IPS-15b (cell line): ENCODE data around the gene MYL3.

ENCODE experiments used
- H3K27me3 ChIP-seq: one replicate; pipeline ENCODE4 v1.6.1; 2013; ENCODE audit warnings: low read length; ENCODE audit not compliant: control insufficient read depth, insufficient read depth
- H3K36me3 ChIP-seq: one replicate; pipeline ENCODE4 v1.6.1; 2013; ENCODE audit warnings: low read length; ENCODE audit not compliant: control insufficient read depth, insufficient read depth
- H3K4me1 ChIP-seq: one replicate; pipeline ENCODE4 v1.6.1; 2013; ENCODE audit warnings: mild to moderate bottlenecking, low read length; ENCODE audit not compliant: control insufficient read depth, insufficient read depth
- H3K4me3 ChIP-seq: one replicate; pipeline ENCODE4 v1.5.1; 2013; ENCODE audit warnings: low read depth, low read length
- H3K9ac ChIP-seq: one replicate; pipeline ENCODE4 v1.6.1; 2013; ENCODE audit warnings: low read depth, mild to moderate bottlenecking, low read length
- H3K9me3 ChIP-seq: one replicate; pipeline ENCODE4 v1.6.1; 2013; ENCODE audit warnings: mild to moderate bottlenecking, low read length; ENCODE audit not compliant: control insufficient read depth, insufficient read depth

MYL3 gene

DNA sequence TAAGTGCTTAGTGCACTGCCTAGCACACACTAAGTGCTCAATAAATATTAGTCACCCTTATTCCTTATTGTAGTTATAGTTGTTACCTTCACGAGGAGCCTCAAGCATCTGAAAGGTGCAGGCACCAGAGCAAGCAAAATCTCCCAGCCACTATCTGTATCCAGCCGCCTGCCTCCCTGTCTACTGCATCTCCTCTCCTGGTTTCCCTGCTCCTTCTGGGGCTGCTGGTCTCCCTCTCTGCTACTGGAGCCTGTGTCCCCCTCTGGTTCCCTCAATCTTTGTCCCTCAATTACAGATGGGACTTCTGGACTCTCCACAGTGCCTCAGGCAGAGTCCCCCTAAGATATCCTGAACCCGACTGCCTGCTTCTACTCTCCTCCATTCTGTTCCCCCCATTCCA lies 18.8 kb downstream of the MYL3 start:
- H3K27me3 ChIP-seq = peaks cover 8% of the 10 kb centered on the region
- peaks cover 4% of the 10 kb centered on the region for H3K9me3 ChIP-seq
- H3K4me1 ChIP-seq = peaks cover 1% of the 10 kb centered on the region
- no peak overlapping the region for H3K9ac ChIP-seq
- no peak overlapping the region for H3K4me3 ChIP-seq
- H3K36me3 ChIP-seq = no peaks in the 10 kb centered on the region

DNA sequence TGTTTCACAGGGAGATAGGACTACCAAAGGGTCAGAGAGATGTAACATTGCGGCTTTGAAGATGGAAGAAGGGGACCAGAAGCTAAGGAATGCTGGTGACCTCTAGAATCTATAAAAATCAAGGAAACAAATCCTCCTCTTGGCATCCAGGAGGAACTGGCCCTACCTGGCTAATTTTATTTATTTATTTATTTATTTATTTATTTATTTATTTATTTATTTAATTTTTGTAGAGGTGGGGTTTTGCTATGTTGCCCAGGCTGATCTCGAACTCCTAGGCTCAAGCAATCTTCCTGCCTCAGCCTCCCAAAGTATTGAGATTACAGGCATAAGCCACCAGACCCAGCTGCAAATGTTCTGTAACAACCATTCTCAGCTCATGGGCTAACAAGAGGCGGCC lies 19.7 kb downstream of the MYL3 start:
- Histone ChIP-seq H3K4me3 (no peak overlapping the region), H3K36me3 (no peaks in the 10 kb centered on the region), H3K27me3 (peaks cover 8% of the 10 kb centered on the region), H3K9ac (no peak overlapping the region), H3K9me3 (peaks cover 4% of the 10 kb centered on the region), H3K4me1 (no peaks in the 10 kb centered on the region)

DNA sequence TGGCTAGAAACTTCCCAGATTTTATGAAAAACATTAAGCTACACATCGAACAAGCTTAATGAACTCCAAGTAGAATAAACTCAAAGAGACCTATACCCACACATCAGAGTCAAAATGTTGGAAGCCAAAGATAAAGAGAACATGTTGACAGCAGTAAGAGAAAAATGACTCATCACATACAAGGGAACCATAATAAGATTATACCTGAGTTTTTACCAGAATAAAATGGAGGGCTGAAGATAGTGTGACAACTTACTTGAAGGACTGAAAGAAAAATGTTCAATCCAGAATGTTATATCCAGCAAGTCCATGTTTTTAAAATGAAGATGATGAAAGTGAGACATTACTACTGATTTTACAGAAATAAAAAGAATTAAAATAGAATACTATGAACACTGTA lies 22.8 kb downstream of the MYL3 start:
- Histone ChIP-seq H3K9me3 (peaks cover 4% of the 10 kb centered on the region), H3K4me3 (no peak overlapping the region), H3K4me1 (no peaks in the 10 kb centered on the region), H3K36me3 (no peaks in the 10 kb centered on the region), H3K27me3 (no peaks in the 10 kb centered on the region), H3K9ac (no peak overlapping the region)

DNA sequence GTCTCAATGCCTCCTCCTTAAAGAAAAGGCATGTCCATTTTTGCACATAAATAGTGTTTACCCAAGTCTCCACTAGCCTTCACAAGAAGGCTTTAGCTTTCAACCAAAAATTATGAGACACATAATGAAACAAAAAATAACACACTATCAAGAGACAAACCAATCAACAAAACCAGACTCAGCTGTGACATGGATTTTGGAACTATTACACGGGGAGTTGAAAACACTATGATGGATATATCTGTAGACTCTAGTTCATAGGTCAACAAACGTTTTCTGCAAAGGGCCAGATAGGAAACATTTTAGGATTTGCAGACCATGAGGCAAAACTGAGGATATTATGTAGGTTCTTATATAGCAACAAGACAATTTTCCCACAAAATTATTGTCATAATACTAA lies 24.9 kb downstream of the MYL3 start:
- no peak overlapping the region for H3K4me3 ChIP-seq
- peaks cover 4% of the 10 kb centered on the region for H3K9me3 ChIP-seq
- H3K27me3 ChIP-seq = no peaks in the 10 kb centered on the region
- no peaks in the 10 kb centered on the region for H3K4me1 ChIP-seq
- H3K36me3 ChIP-seq = no peaks in the 10 kb centered on the region
- no peak overlapping the region for H3K9ac ChIP-seq

DNA sequence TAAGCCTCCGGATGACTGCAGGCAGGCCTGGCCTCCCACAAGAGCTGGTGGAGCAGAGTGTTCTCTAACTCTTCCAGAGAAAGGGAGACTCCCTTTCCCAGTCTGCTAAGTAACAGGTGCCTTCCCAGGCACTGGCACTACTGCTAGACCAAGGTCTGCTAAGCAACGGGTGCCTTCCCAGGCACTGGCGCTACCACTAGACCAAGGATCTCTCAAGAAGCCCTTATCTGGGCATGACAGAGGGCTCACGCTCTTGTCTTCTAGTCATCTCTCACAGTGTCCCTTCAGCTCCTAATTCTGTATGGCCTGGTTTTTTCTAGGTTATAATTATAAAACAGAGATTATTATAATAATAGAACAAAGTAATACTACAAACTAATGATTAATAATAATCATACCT lies 27.8 kb downstream of the MYL3 start:
- no peak overlapping the region for H3K9ac ChIP-seq
- H3K4me3 ChIP-seq = no peak overlapping the region
- no peaks in the 10 kb centered on the region for H3K9me3 ChIP-seq

DNA sequence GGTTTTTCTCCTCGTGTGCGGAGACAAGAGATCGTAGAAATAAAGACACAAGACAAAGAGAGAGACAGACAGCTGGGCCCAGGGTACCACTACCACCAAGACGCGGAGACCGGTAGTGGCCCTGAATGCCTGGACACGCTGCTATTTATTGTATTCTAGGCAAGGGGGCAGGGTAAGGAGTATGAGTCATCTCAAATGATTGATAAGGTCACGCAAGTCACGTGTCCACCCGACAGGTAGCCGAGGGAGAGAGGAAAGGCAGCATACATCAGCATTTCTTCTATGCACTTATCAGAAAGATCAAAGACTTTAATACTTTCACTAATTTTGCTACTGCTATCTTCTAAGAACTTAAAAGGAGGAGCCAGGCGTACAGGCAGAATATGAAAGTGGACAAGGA lies 28.2 kb downstream of the MYL3 start:
- Histone ChIP-seq H3K9me3 (no peaks in the 10 kb centered on the region), H3K9ac (no peak overlapping the region), H3K4me1 (no peaks in the 10 kb centered on the region)

More for the DNA sequence above, 27.8 kb downstream of the MYL3 start:
- Histone ChIP-seq H3K4me1 (no peaks in the 10 kb centered on the region), H3K36me3 (no peaks in the 10 kb centered on the region), H3K27me3 (no peaks in the 10 kb centered on the region)

DNA sequence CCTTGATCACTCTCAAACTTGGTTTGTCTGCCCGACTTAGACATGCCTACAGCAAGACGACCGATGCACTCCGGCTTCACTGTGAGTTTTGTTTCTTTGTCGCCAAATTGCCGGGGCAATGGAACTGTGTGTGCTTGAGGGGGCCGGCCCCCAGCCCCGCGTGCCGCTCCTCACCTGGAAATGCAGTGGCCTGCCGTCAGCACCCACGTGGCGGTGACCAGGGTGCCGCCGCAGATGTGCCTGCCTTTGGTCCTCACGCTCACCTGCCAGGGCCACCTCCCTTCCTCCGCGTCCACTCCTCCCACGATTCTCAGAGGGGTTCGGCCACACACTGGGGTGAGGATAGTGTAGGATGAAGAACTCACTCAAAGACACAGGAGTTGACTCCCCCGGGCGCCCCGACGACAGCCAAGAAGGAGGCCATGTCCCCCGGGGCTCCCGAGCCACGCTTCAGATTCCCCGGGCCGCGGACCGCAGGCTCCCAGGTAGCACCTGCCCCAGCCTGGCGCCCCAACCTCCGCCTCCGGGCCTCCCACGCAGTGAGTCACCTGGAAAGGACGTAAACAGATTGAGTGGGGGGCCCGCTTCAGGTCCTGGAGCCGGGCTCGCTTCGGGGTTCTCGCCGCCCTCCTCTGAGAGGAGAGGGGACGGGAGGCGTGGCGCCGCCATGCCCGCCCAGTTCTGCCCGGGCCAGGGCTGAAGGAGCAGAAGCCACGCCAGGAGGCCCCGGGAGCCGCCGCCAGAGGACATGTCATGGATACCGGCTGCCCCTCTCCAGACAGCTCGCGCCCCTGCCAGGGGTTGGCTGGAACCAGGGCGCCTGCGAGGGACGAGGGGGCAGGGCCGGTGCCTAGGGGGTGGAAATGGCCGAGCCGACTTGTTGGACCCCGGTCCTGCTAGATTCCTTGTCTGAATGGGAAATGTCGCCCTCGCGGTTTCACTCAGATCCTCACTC lies 29.6 kb downstream of the MYL3 start:
- H3K27me3 ChIP-seq = no peaks in the 10 kb centered on the region
- H3K4me1 ChIP-seq = no peaks in the 10 kb centered on the region
- H3K4me3 ChIP-seq = no peak overlapping the region
- no peaks in the 10 kb centered on the region for H3K9me3 ChIP-seq
- no peak overlapping the region for H3K9ac ChIP-seq
- no peaks in the 10 kb centered on the region for H3K36me3 ChIP-seq

More for the DNA sequence above, 28.2 kb downstream of the MYL3 start:
- no peaks in the 10 kb centered on the region for H3K36me3 ChIP-seq
- no peaks in the 10 kb centered on the region for H3K27me3 ChIP-seq
- no peak overlapping the region for H3K4me3 ChIP-seq

DNA sequence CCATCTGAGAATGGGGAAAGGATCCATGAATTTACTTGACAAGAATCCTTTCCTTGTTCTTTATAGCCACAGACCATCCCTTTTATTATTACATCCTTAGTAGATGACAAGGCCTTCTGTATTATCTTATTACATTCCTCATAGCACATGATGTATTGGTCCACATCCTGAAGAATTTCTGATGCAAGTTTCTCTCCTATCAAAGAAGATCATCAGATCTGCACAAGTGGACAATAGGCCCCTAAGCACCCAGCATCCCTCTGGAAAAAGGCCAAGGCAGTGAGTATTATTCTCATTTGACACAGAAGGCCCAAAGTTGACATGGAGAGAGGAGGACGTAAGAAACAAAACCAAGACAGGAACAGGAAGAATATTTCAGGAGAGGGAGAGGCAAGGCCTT lies 31.4 kb downstream of the MYL3 start:
- Histone ChIP-seq H3K9ac (no peak overlapping the region), H3K9me3 (no peaks in the 10 kb centered on the region), H3K4me1 (no peaks in the 10 kb centered on the region), H3K4me3 (no peak overlapping the region), H3K36me3 (no peaks in the 10 kb centered on the region), H3K27me3 (no peaks in the 10 kb centered on the region)

DNA sequence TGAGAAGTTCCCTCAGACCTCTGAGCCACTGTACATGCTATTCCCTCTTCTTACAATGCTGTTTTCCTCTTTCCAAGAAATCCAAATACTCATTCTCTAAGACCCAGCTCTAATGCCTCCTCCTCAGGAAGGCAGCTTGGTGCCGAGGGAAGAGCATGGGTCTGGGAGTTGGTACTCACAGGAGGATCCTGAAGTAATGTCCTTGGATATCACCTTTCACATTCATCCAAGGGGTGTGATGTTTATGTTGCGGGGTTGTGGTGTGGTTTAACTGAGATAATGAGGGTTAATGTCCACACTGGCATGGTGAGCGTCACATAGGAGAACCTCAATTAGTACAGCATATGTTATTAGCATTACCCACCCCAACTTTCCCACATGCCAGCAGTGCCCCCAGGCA lies 31.9 kb downstream of the MYL3 start:
- Histone ChIP-seq H3K36me3 (no peaks in the 10 kb centered on the region), H3K27me3 (no peaks in the 10 kb centered on the region), H3K4me3 (no peak overlapping the region), H3K4me1 (no peaks in the 10 kb centered on the region), H3K9ac (no peak overlapping the region), H3K9me3 (no peaks in the 10 kb centered on the region)

DNA sequence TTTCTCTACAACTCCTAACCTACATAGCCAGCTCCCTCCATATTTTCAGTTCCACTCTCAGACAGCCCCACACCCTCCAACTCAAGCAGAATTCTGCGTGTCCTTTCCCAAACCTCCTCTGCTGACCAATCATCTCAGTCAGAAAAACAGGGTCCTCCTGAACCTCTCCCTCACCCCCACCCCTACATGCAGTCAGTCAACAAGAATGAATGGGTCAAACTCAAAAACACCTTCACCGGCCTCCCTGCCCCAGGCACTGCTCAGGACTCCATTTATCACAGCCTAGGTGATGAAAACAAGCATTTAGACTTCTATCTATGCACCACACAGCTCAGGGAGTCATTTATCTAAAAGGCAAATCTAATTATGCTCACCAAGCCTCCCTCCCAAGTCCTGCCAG lies 32.4 kb downstream of the MYL3 start:
- no peaks in the 10 kb centered on the region for H3K36me3 ChIP-seq
- no peak overlapping the region for H3K4me3 ChIP-seq
- no peaks in the 10 kb centered on the region for H3K27me3 ChIP-seq
- no peaks in the 10 kb centered on the region for H3K9me3 ChIP-seq
- H3K4me1 ChIP-seq = no peaks in the 10 kb centered on the region
- H3K9ac ChIP-seq = no peak overlapping the region

DNA sequence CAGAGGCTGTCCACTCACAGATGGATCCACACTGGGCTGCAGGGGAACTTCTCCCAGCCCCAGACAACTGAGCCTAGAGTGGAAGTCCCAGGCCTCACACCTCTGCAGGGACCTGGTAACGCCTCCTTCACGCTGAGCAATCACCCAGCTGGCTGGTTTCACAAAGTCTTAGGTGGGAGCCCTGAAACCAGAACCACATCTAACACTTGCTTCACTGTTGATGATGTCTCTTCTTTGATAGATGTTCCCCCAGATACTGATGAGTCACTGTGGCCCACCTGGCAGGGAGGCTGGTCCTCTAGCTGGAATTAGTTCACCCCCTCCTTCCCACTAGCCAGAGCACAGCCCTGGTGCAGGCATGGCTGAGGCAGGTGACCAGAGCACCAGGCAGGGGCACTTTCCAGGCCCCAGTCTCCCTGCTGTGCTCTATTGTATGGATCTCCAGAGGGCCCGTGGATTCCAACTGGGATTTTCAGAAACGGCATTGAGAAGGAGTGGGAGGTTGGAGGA lies 33.5 kb downstream of the MYL3 start:
- Histone ChIP-seq H3K27me3 (no peaks in the 10 kb centered on the region), H3K36me3 (no peaks in the 10 kb centered on the region), H3K4me1 (no peaks in the 10 kb centered on the region), H3K4me3 (no peak overlapping the region), H3K9me3 (no peaks in the 10 kb centered on the region), H3K9ac (no peak overlapping the region)

DNA sequence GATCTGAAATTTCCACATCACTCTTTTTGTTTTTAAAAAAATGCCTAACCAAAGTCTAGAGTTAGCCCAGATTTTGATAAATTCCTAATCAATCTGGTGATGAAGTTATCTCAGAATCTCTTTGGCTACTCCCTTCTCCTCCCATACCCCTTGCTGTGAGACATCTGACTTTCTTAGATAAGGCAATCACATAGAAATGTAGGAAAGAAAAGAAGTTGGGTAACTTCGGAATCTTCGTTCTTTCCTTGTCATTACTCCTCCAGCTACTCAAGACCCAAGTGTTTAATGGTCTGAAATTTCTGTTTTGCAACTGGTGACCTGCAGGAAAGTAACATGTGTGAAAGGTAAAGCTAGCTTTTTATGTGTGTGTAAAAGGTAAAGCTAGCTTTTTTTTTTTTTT lies 37.8 kb downstream of the MYL3 start:
- H3K4me3 ChIP-seq = no peak overlapping the region
- no peaks in the 10 kb centered on the region for H3K9me3 ChIP-seq
- H3K36me3 ChIP-seq = no peaks in the 10 kb centered on the region
- no peak overlapping the region for H3K9ac ChIP-seq
- no peaks in the 10 kb centered on the region for H3K4me1 ChIP-seq
- H3K27me3 ChIP-seq = no peaks in the 10 kb centered on the region
